HL-60 (cell line): ENCODE results near the gene KLF16.

Source experiments
- DNase-seq, 2 experiments: peaks; one replicate each; pipeline ENCODE4 v3.0.0-alpha.2; 2010 to 2020; ENCODE audit warnings: low read depth in 1 of 2, low spot score in 1 of 2
- H3K27ac ChIP-seq: fragments of 250-450 bp; sonication (Bioruptor Pico); replicated peaks from 2 replicates; pipeline ENCODE4 v1.5.1; 2020; ENCODE audit warnings: mild to moderate bottlenecking, moderate library complexity
- H3K27me3 ChIP-seq: fragments of 250-450 bp; sonication (Bioruptor Pico); 2 replicates; pipeline ENCODE4 v1.5.1; 2021; ENCODE audit warnings: mild to moderate bottlenecking, moderate library complexity; ENCODE audit not compliant: insufficient read depth, poor library complexity, severe bottlenecking
- H3K4me3 ChIP-seq: replicated peaks from 2 replicates; pipeline ENCODE4 v1.5.1; 2011; ENCODE audit warnings: mild to moderate bottlenecking, control low read depth, low read length; ENCODE audit not compliant: insufficient read depth
- GABPA ChIP-seq: IDR thresholded peaks from 2 replicates; pipeline ENCODE4 v1.6.1; 2012; ENCODE audit warnings: low read depth
- POLR2AphosphoS5 ChIP-seq: IDR thresholded peaks from 2 replicates; pipeline ENCODE4 v1.6.1; 2012; ENCODE audit warnings: low read depth
- SPI1 ChIP-seq: IDR thresholded peaks from 2 replicates; pipeline ENCODE4 v1.6.1; 2012; ENCODE audit warnings: low read depth, mild to moderate bottlenecking, borderline replicate concordance
- TF ChIP-seq, protein P1 (sequence below): IDR thresholded peaks from one replicate; pipeline ENCODE4 v1.5.1; 2011; ENCODE audit warnings: low read length, control low read depth, inconsistent platforms; ENCODE audit not compliant: insufficient read depth
- TF ChIP-seq, protein P2 (sequence below): IDR thresholded peaks from 2 replicates; pipeline ENCODE4 v1.6.1; 2012; ENCODE audit warnings: low read depth; ENCODE audit not compliant: insufficient replicate concordance

Gene KLF16

GRCh38 chr19:1833540-1833939, 29.8 kb downstream of the KLF16 start:
- Histone ChIP-seq H3K4me3 (no peak overlapping the region), H3K27me3 (no peaks in the 10 kb centered on the region), H3K27ac (no peak overlapping the region)
- TF ChIP-seq, protein P1, sequence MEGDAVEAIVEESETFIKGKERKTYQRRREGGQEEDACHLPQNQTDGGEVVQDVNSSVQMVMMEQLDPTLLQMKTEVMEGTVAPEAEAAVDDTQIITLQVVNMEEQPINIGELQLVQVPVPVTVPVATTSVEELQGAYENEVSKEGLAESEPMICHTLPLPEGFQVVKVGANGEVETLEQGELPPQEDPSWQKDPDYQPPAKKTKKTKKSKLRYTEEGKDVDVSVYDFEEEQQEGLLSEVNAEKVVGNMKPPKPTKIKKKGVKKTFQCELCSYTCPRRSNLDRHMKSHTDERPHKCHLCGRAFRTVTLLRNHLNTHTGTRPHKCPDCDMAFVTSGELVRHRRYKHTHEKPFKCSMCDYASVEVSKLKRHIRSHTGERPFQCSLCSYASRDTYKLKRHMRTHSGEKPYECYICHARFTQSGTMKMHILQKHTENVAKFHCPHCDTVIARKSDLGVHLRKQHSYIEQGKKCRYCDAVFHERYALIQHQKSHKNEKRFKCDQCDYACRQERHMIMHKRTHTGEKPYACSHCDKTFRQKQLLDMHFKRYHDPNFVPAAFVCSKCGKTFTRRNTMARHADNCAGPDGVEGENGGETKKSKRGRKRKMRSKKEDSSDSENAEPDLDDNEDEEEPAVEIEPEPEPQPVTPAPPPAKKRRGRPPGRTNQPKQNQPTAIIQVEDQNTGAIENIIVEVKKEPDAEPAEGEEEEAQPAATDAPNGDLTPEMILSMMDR, result no peak
- TF ChIP-seq, protein P2, sequence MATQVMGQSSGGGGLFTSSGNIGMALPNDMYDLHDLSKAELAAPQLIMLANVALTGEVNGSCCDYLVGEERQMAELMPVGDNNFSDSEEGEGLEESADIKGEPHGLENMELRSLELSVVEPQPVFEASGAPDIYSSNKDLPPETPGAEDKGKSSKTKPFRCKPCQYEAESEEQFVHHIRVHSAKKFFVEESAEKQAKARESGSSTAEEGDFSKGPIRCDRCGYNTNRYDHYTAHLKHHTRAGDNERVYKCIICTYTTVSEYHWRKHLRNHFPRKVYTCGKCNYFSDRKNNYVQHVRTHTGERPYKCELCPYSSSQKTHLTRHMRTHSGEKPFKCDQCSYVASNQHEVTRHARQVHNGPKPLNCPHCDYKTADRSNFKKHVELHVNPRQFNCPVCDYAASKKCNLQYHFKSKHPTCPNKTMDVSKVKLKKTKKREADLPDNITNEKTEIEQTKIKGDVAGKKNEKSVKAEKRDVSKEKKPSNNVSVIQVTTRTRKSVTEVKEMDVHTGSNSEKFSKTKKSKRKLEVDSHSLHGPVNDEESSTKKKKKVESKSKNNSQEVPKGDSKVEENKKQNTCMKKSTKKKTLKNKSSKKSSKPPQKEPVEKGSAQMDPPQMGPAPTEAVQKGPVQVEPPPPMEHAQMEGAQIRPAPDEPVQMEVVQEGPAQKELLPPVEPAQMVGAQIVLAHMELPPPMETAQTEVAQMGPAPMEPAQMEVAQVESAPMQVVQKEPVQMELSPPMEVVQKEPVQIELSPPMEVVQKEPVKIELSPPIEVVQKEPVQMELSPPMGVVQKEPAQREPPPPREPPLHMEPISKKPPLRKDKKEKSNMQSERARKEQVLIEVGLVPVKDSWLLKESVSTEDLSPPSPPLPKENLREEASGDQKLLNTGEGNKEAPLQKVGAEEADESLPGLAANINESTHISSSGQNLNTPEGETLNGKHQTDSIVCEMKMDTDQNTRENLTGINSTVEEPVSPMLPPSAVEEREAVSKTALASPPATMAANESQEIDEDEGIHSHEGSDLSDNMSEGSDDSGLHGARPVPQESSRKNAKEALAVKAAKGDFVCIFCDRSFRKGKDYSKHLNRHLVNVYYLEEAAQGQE, result no peak
- TF ChIP-seq POLR2AphosphoS5 (no peak), GABPA (no peak), SPI1 (no peak)
- no peak for DNase-seq

DNA sequence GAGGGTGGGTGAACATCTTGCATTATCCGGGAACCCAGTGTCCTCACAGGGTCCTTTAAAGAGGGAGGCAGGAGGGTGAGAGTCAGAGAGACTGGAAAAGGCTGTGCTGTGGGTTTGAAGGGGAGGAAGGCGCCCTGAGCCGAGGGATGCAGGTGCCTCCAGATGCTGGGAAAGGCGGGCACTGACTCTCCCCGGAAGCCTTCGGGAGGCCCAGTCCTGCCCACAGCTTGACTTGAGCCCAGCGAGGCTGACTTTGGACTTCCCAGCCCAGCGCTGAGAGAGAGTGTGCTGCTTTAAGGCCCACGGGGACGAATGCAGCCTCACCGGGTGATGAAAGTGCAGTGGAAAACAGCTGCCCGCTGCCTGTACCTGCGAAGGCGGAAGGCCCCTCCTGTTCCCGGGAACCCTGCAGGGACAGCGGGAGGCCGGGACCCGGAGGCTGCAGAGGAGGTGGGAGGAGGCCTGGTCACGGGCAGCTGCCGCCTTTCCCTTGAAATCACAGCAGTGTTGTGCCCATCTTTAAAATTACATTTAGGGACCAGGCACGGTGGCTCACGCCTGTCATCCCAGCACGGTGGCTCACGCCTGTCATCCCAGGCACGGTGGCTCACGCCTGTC, 31.2 kb downstream of the KLF16 start:
- H3K27me3 ChIP-seq, result no peaks in the 10 kb centered on the region
- TF ChIP-seq, protein P2, result no peak
- no peak for TF ChIP-seq GABPA
- TF ChIP-seq, protein P1, result no peak
- TF ChIP-seq POLR2AphosphoS5, result no peak
- TF ChIP-seq SPI1, result no peak
- DNase-seq, result no peak
- no peak overlapping the region for H3K4me3 ChIP-seq
- no peak overlapping the region for H3K27ac ChIP-seq

- Histone ChIP-seq H3K4me3 (no peak overlapping the region), H3K27ac (no peak overlapping the region), H3K27me3 (no peaks in the 10 kb centered on the region)
- no peak for DNase-seq
- no peak for TF ChIP-seq GABPA
- TF ChIP-seq SPI1, result no peak
- TF ChIP-seq, protein P1, result no peak
- TF ChIP-seq POLR2AphosphoS5, result no peak
- TF ChIP-seq, protein P2, result no peak
Observed at GRCh38 chr19:1830978-1831377, 32.4 kb downstream of the KLF16 start.
